Adipose tissue (tissue), 3 donors: ENCODE measurements around the gene FCER1G. TPM values are rescaled to one million over a fixed set of nuclear protein-coding genes. Genes with fewer than 3 reads are reported as not detected.
"Not testable (repeated sequence)": the region's sequence is repeated elsewhere in the genome, so short reads cannot be mapped to it uniquely, and the experiment has no call there.

ENCODE experiments used
- H3K27ac ChIP-seq: one replicate; pipeline ENCODE4 v1.5.1; 2013; ENCODE audit warnings: low read depth, low read length
- WGBS, 3 donors: extraction: QIAGEN DNeasy Blood & Tissue Kit; methylation state at CpG; one replicate each; pipeline ENCODE4 v1.1.7; 2013; 5-methylcytosine and 5-hydroxymethylcytosine counted together
- polyA plus RNA-seq, 3 donors: library from polyadenylated mRNA; stranded (reverse); fragments of 200-250 nt; gene quantifications; one replicate each; pipeline ENCODE4 v1.2.3, GENCODE V29; 2013
- donor health status: healthy with polysubstance abuse.
- donor health status: Bipolar disorder and iron deficiency.
- donor health status: healthy.

FCER1G gene
- polyA plus RNA-seq, 3 donors, result 28.6 to 258 (median 227) TPM

DNA sequence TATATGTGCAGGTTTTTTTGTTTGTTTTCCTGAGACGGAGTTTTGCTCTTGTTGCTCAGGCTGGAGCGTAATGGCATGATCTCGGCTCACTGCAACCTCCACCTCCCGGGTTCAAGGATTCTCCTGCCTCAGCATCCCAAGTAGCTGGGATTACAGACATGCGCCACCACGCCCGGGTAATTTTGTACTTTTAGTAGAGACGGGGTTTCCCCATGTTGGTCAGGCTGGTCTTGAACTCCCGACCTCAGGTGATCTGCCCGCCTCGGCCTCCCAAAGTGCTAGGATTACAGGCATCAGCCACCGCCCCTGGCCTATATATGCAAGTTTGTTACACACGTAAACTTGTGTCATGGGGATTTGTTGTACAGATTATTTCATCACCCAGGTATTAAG, 9.6 kb downstream of the FCER1G start:
- not testable (repeated sequence) for H3K27ac ChIP-seq
- 79 to 91% (median 86%) methylated on average over 10 to 13 of the region's 13 CpGs for WGBS, 3 donors

DNA sequence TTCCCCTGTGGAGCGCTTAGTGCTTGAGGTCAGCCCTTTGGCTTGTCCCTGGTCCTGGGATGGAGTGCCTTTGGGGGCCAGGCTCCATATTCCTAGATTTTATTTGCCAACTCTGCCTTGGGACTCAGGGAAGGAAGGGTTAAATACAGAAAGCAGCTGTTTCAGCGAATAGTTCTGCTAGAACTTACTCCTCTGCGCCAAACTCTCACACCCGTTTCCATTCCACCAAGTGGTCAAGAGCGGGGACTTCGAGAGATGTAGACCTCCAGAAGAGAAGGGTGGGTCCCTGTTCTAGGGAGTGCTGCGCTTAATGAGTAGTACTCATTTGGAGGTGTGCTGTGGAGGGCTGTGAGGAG, 10.1 kb downstream of the FCER1G start:
- no peak overlapping the region for H3K27ac ChIP-seq
- 57 to 72% (median 60%) methylated on average over 7 of the region's 7 CpGs for WGBS, 3 donors

DNA sequence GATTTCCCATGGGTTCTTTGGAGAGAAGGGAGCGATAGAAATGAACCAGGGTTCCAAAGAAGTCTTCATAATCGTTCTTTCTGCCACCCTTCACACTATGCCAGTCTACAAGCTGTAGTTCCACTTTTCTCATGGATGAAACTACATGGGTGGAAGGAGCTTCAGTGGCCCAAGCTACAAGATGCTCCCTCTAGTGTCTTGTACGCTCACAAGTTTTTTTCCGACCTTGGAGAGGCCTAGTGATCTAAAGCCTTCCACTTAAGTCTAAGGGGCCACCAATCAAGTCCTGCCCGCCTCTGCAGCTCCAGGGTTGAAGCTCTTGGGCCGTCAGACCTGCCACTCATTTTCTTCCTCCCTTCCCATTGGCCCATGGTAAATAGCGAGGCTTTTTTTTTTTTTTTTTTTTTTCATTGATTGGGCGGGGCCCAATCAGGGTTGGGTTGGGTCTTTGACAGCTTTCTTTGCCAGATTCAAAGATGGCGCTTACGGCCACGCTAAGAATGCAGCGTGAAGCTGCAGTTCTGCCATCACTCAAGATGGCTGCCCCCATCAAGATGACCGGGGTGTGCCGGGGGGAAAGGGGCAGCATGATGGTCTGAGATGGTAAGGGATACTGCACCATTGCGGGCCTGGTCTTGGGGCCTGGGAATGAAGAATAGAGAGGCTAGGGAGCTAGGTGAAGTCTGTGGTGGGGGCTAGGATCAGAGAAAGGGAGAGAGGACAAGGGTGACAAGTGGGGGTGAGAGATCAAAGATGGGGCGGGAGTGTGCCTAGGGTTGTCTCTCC, 10.6 kb downstream of the FCER1G start, which contains the start of gene TOMM40L:
TSS of gene TOMM40L (plus strand) at position 527 of the 786 bp plus-strand sequence. CDS start 430 bp downstream, outside the sequence.
- 4 to 11% (median 6%) methylated on average over 16 of the region's 16 CpGs for WGBS, 3 donors
- H3K27ac ChIP-seq, result no peak within 1 kb of the TSS

DNA sequence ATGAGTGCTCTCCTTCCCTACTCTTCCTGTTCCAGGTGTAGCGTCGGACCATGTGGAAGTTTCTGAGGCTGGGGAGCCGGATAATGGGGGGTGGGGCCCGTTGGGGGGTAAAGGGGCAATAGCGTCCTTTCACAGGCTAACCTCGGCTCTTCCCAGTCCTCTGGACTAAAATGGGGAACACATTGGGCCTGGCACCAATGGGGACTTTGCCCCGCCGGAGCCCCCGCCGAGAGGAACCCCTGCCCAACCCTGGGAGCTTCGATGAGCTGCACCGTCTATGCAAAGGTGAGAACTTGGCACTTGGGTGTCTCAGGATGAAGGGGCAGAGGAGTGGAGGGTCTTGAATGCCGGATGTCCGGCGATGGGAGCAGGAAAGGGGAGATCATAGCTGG, 11.2 kb downstream of the FCER1G start:
- H3K27ac ChIP-seq, result no peak overlapping the region
- 8 to 16% (median 12%) methylated on average over 15 of the region's 15 CpGs for WGBS, 3 donors

DNA sequence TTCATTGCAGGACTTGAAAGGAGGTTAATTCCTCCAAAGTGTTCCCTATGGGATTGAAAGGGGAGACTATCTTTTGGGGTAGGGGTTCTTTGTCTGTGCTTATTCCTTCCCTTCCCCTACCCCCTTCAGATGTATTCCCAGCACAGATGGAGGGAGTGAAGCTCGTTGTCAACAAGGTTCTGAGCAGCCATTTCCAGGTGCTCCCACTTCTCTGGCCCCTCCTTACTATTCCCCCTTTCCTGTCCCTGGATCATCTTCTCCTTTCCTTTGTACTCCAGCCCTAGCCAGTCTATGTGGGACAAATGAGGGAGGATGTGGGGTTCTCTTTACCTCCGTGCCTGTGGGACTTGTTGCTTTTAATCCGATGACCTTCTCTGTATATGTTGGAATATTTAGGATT, 11.7 kb downstream of the FCER1G start:
- H3K27ac ChIP-seq, result no peak overlapping the region
- WGBS, 3 donors, result 44 to 68% (median 62%) methylated on average over 3 of the region's 3 CpGs

DNA sequence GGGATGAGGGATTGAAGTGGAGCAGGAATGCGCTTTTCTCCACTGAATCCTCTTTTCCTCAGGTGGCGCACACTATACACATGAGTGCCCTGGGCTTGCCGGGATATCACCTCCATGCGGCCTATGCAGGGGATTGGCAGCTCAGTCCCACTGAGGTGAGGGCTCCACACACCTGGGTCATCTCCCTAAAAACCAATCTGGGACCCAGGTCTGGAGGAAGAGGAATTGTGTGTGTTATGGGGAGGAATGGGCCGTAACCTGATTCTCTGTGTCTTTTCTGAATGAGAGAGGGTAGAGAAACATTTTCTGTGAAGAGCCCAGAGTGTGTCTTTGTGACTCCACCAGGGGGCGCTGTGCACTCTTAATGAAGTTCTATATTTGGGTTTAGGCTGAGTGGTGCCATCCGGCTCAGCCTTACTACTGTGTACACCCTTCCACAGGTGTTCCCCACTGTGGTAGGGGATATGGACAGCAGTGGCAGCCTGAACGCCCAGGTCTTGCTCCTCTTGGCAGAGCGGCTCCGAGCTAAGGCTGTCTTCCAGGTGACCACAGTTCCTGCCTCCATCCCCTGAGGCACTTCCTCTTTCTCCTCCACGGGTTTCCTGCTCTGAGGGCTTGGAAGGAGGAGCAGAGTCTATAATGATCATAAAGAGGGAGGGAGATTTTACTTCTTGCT, 12.2 kb downstream of the FCER1G start:
- WGBS, 3 donors, result 40 to 44% (median 41%) methylated on average over 11 of the region's 11 CpGs
- H3K27ac ChIP-seq, result no peak overlapping the region

DNA sequence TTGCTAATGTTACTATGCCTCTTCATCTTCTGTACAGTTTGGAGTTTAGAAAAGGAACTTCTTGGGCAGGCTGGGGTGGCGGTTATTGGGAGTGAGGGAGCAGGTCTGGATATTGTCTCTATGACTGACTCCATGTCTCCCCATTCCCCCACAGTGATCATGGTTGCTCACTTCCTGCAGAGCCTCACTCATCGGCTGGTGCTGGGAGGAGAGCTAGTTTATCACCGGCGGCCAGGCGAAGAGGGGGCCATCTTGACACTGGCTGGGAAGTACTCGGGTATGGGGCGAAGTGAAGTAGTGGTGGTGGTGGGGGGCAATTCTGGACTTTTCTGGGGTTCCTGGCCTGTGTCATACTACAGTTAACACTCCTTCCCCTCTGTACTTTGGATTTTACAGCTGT, 12.9 kb downstream of the FCER1G start:
- H3K27ac ChIP-seq, result no peak overlapping the region
- 76 to 92% (median 79%) methylated on average over 7 of the region's 7 CpGs for WGBS, 3 donors

DNA sequence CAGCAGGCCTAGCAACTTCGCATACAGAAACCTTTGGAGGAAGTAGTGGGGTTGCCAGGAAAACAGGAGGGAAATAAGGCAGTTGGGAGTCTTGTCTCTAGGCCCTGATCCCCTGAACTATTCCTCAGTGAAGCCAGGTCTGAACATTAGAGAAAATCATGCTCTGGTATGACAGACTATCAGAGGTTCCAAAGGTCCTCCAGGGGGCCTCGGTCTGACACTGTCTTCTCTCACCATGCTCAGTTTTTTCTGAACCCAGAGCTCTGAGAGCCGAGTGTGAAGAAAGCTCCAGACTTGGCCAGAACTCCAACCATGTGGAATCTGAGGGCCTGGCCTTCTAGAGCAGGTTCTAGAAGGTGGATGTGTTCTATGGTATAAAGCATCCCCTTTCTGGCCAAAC, 14.8 kb downstream of the FCER1G start:
- 57 to 75% (median 72%) methylated on average over 3 of the region's 3 CpGs for WGBS, 3 donors

DNA sequence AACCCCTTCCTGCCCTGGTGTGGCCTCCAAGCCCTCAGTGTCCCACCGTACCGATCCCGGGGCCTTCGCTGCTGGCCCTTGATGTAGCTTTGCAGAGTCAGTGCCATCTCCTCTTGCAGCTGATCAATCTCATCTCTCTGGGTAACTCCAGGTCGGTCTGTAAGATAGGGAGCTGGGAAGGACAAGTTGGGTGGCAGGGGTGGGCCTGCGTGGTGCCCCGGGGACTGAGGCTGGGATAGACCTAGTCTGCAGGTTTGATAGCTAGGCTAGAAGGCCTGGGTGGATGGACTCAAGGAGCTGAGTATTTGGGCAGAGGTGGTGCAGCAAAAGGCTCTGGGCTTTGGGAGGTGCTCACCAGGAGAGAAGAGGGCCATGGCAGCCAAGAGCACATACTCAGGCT, 15.7 kb downstream of the FCER1G start:
- H3K27ac ChIP-seq, result no peak overlapping the region
- 95 to 96% (median 96%) methylated on average over 7 of the region's 7 CpGs for WGBS, 3 donors

More for the DNA sequence above, 14.8 kb downstream of the FCER1G start:
- H3K27ac ChIP-seq, result no peak overlapping the region

DNA sequence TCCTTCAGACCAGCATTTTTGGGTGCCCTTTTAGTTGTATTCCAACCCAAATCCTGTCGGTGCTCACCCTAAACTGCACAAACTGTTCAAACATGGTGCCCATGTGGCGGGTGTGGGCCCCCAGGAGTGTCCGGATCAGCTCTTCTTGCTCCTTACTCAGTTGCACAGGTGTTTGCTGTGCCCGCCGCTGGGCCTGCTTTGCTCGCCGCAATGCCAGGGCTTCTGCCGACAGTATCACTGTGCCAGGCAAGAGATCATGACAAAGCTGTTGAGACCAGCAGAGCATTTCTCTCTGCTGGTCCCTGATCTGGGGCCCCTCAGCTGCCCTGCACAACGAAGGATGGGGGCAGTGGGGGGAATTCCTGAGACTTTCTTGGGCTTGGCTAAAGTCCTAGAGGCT, 18.0 kb downstream of the FCER1G start:
- no peak overlapping the region for H3K27ac ChIP-seq
- 83 to 88% (median 85%) methylated on average over 9 of the region's 9 CpGs for WGBS, 3 donors

DNA sequence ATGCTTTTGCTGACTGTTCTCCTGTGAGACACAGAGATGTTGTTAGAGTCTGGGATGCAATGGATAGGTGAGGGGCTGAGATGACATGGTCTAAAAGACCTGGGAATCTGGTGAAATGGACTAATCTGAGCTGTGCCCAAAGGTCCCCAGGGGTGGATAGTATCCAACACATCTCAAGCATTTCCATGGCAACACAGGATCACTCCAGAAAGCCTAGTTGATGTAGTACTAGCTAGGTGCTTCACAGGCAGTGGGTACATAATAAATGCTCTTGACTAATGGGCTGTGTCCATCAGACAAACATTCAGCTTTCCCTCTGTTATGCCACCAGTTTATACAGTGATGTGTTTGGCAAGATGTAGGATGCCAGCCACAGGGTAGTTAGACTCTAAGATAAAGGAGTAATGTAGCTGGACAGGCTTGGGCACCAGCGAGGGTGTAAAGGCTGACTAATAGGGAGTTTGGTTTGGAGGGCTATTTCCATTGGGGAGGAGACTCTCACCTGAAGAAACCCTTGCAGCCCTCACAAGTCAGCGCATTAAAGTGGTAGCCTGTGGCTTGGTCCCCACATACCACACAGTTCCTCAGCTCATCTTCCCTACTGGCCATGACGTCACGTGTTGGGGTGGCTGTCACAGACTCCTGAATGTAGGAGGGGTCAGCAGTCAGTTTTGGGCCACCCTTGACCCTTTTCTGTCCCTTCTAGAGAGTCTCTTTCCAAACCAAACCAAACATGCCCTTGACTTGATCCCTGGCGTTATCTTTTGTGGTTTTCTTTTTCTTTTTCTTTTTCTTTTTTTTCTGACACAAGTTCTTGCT, 21.1 kb downstream of the FCER1G start:
- WGBS, 3 donors, result 80 to 86% (median 86%) methylated on average over 5 of the region's 5 CpGs

DNA sequence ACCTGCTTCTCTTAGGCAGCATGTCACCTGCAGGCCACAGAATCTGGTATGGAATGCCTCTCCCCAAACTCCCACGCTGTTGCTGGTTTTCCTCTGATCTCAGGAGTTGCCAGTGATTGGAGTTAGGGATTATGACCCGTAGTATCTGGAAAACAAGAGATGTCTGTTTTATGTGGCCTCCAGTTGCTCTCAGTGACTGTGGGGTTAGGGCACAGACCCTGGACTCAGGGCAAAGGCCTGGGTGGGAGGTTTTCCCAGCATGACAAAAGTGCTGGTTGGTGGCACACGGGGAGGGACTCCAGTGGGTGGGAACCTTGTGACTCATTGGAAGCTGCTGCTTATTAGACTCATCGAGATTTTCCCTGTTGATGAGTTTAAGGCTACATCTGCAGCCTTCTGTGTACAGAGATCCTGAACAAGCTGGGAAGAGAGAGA, 23.0 kb downstream of the FCER1G start, which contains the start of gene NR1I3:
TSS of gene NR1I3 (minus strand) at position 165 of the 435 bp plus-strand sequence. CDS start 1,638 bp downstream, outside the sequence.
- WGBS, 3 donors, result 67 to 73% (median 69%) methylated on average over 4 of the region's 4 CpGs
- no peak within 1 kb of the TSS for H3K27ac ChIP-seq

More for the DNA sequence above, 21.1 kb downstream of the FCER1G start:
- H3K27ac ChIP-seq, result no peak overlapping the region

DNA sequence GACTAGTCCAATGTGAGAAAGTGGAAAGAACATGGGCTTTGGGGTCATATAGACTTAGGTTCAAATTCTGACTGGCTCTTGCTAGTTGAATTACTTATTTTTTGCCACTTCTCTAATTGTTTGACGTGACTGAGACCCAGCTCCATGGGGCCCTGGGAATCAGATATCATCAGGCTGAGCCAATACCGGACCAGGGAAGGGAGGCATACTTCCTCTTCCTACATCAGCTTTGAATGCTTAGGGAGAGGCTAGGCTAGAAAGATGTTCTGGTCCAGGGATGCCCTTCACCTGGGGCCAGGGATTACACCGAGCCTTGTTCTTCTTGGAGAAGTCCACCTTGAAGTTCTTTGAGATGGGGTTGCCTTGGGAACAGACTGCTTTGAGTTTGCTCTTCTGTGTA, 26.6 kb downstream of the FCER1G start:
- WGBS, 3 donors, result 61 to 91% (median 69%) methylated on average over 3 of the region's 3 CpGs
- H3K27ac ChIP-seq, result no peak overlapping the region

DNA sequence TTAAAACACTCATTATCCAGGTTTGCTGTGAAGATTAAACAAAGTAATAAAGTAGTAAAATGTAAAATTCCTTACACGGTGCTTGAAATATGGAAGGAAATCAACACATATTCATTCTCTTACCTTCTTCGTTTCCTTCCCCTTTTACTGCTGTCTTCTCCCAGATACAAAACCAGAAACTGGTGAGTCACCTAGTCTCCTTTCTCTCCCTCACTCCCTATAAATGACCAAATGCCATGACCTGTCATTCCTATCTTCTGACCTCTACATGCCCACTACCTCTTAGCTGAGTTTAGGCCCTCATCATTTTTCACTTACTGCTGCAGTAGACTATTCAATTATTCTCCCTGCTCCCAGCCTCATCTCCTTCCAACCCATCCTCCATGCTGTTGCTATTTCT, 27.2 kb downstream of the FCER1G start:
- 45 to 86% (median 76%) methylated on average over 2 of the region's 2 CpGs for WGBS, 3 donors
- no peak overlapping the region for H3K27ac ChIP-seq

DNA sequence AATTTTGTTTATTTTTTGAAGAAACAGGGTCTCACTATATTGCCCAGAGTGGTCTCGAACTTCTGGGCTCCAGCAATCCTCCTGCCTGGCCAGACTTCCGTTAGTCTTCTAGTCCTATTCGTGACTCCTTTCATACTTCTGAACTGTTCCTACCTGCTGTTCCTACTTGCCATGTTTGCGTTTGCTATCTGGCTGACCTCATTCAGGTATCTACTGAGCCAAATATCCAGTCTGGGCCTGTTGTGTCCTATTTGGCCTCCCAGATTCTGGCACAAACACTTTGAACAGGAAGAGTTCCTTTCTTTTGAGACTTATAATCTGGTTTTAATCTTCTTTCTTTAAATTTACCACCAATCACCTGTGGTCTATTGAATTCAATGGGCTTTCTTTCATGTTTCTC, 29.8 kb downstream of the FCER1G start:
- 45 to 94% (median 90%) methylated on average over 4 of the region's 4 CpGs for WGBS, 3 donors
- no peak overlapping the region for H3K27ac ChIP-seq

DNA sequence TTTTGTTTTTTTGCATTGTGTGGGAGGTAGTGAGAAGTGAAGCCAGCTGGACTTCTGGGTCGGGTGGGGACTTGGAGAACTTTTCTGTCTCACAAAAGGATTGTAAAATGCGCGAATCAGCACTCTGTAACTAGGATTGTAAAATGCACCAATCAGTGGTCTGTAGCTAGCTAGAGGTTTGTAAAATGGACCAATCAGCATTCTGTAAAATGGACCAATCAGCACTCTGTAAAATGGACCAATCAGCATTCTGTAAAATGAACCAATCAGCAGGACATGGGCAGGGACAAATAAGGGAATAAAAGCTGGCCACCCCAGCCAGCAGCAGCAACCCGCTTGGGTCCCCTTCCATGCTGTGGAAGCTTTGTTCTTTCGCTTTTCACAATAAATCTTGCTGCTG, 35.0 kb downstream of the FCER1G start:
- not testable (repeated sequence) for H3K27ac ChIP-seq
- 73 to 86% (median 84%) methylated on average over 5 of the region's 5 CpGs for WGBS, 3 donors

DNA sequence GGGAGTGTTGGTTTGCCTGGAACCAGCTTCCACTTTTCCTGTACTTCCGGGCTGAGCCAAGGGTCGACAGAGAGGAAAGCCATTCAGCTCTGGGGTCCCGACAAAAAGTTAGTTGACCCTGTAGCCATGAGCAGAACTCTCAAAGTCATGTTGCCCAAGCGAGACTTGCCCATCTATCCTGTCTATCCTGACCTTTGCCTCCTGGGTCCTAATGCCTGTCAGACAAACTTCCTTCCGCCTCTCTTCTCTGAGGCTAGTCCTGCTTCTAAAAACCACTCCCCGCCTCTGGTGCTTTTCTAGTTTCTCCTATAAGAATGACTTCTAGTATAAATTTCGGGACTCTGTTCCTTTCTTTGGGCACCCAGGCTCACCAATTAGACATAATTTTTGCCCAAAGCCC, 35.7 kb downstream of the FCER1G start:
- H3K27ac ChIP-seq, result no peak overlapping the region
- WGBS, 3 donors, result 75 to 84% (median 80%) methylated on average over 7 of the region's 7 CpGs

DNA sequence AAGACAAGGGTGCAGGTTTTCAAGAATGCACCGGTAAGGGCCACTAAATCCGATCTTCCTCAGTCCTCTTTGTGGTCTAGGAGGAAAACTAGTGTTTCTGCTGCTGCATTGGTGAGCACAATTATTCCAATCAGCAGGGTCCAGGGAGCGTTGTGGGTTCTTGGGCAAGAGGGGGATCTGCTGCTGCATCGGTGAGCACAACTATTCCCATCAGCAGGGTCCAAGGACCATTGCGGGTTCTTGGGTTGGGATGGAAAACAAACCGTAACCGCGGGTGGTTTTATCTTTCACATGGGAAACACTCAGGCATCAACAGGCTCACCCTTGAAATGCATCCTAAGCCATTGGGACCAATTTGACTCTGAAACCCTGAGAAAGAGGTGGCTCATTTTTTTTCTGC, 36.5 kb downstream of the FCER1G start:
- 95 to 96% (median 96%) methylated on average over 8 of the region's 8 CpGs for WGBS, 3 donors
- H3K27ac ChIP-seq, result no peak overlapping the region

DNA sequence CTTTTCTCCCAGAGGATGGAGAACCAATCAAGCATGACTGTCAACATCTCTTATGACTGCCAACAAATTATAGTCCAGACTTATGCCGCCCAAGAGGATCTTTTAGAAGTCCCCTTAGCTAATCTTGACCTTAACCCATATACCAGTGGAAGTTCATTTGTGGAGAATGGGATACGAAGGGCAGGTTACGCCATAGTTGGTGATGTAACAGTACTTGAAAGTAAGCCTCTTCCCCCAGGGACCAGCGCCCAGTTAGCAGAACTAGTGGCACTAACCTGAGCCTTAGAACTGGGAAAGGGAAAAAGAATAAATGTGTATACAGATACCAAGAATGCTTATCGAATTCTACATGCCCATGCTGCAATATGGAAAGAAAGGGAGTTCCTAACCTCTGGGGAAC, 40.2 kb downstream of the FCER1G start:
- 64 to 82% (median 68%) methylated on average over 5 of the region's 5 CpGs for WGBS, 3 donors
- H3K27ac ChIP-seq, result not testable (repeated sequence)
